ENCODE results near the gene S100A14.

DNA sequence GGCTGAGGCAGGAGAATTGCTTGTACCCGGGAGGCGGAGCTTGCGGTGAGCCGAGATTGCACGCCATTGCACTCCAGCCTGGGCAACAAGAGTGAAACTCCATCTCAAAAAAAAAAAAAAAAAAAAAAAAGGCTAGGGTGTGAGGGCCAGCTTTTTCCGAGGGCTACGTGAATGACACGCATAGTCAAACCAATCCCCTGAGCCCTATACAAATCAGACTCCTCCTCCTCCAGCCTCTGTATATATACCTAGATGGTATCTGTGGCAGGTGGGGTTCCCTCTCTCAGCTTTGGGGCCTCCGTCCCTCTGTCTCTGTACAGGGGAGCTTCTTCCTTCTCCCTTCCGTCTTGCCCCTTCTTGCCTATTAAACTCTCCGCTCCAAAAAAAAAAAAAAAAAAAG lies 9.9 kb downstream of the S100A14 start:
- TF ChIP-seq, protein P1, sequence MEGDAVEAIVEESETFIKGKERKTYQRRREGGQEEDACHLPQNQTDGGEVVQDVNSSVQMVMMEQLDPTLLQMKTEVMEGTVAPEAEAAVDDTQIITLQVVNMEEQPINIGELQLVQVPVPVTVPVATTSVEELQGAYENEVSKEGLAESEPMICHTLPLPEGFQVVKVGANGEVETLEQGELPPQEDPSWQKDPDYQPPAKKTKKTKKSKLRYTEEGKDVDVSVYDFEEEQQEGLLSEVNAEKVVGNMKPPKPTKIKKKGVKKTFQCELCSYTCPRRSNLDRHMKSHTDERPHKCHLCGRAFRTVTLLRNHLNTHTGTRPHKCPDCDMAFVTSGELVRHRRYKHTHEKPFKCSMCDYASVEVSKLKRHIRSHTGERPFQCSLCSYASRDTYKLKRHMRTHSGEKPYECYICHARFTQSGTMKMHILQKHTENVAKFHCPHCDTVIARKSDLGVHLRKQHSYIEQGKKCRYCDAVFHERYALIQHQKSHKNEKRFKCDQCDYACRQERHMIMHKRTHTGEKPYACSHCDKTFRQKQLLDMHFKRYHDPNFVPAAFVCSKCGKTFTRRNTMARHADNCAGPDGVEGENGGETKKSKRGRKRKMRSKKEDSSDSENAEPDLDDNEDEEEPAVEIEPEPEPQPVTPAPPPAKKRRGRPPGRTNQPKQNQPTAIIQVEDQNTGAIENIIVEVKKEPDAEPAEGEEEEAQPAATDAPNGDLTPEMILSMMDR (IDR thresholded peaks at IDR 0.05): no peak
- no peak for TF ChIP-seq ZFX (IDR thresholded peaks at IDR 0.05; ENCODE audit: borderline replicate concordance)

Measured in 22Rv1 (cell line).